Stimulated activated CD4-positive, alpha-beta T cell treated with anti-CD3 and anti-CD28 coated beads, Interleukin-12 subunit alpha, Interleukin-12 subunit beta, amount 100 ng/mL, for 48 hours (primary cell): Measurements from ENCODE around the gene PAX4.
A peak's percentile ranks its signal among the peaks of the same experiment; 100 is the strongest.

Experiments used
- DNase-seq, 3 donors: peaks; one replicate each; pipeline ENCODE4 v3.0.0-alpha.2; 2020; ENCODE audit warnings: low read depth in 2 of 3, low spot score in 1 of 3

The PAX4 gene

GRCh38 chr7:127632276-127632910 lies 14.5 kb upstream of the PAX4 start:
- no peak for DNase-seq

- DNase-seq = peak in 2 of 3 donors; percentile 12 to 30
Observed at GRCh38 chr7:127629268-127629854, 11.4 kb upstream of the PAX4 start.

- DNase-seq = no peak
Observed at GRCh38 chr7:127628445-127628844, 10.5 kb upstream of the PAX4 start.

- no peak for DNase-seq
Observed at GRCh38 chr7:127625331-127625730, 7.4 kb upstream of the PAX4 start.

- no peak for DNase-seq
Observed at GRCh38 chr7:127620406-127621233, 2.7 kb upstream of the PAX4 start.

- DNase-seq = no peak
Observed at GRCh38 chr7:127619681-127620405, 1.9 kb upstream of the PAX4 start.

- DNase-seq = no peak
Observed at GRCh38 chr7:127618775-127619174, 833 bp upstream of the PAX4 start.

GRCh38 chr7:127616724-127617123 lies 1.2 kb downstream of the PAX4 start:
- DNase-seq = no peak

- DNase-seq = no peak
Observed at GRCh38 chr7:127612263-127612662, 5.7 kb downstream of the PAX4 start.

- no peak for DNase-seq
Observed at GRCh38 chr7:127609297-127609696, 8.6 kb downstream of the PAX4 start.

GRCh38 chr7:127608446-127608845 lies 9.5 kb downstream of the PAX4 start:
- no peak for DNase-seq

- DNase-seq = no peak
Observed at GRCh38 chr7:127600885-127601284, 17.1 kb downstream of the PAX4 start.

GRCh38 chr7:127598318-127598717 lies 19.6 kb downstream of the PAX4 start:
- DNase-seq = no peak

GRCh38 chr7:127595737-127596136 lies 22.2 kb downstream of the PAX4 start:
- DNase-seq = no peak

GRCh38 chr7:127594490-127594889 lies 23.5 kb downstream of the PAX4 start:
- no peak for DNase-seq

- DNase-seq = no peak
Observed at GRCh38 chr7:127592550-127592949, 25.4 kb downstream of the PAX4 start.

GRCh38 chr7:127591591-127591990 lies 26.4 kb downstream of the PAX4 start:
- DNase-seq = no peak

- no peak for DNase-seq
Observed at GRCh38 chr7:127591189-127591588, 26.8 kb downstream of the PAX4 start.

- no peak for DNase-seq
Observed at GRCh38 chr7:127589896-127590295, 28.0 kb downstream of the PAX4 start.

GRCh38 chr7:127588697-127589482 lies 29.1 kb downstream of the PAX4 start:
- peak in 1 of 3 donors; percentile 6 for DNase-seq
